Trophoblast cell (in vitro differentiated cells and primary cell): ENCODE measurements around the gene RTN4RL2.

Source experiments
- DNase-seq, 2 donors: peaks; one replicate each; pipeline ENCODE4 v3.0.0-alpha.2; 2016
- H2AFZ ChIP-seq: 2 replicates; pipeline ENCODE4 v1.6.1; 2013; ENCODE audit warnings: low read length, moderate library complexity, mild to moderate bottlenecking; ENCODE audit not compliant: insufficient read depth, poor library complexity
- H2AK5ac ChIP-seq: 2 replicates; pipeline ENCODE4 v1.6.1; 2013; ENCODE audit warnings: mild to moderate bottlenecking, low read length
- H2BK120ac ChIP-seq: 2 replicates; pipeline ENCODE4 v1.6.1; 2013; ENCODE audit warnings: low read length, mild to moderate bottlenecking, moderate library complexity; ENCODE audit not compliant: insufficient read depth, poor library complexity
- H2BK12ac ChIP-seq: 2 replicates; pipeline ENCODE4 v1.6.1; 2013; ENCODE audit warnings: mild to moderate bottlenecking, low read length, moderate library complexity
- H2BK5ac ChIP-seq: 2 replicates; pipeline ENCODE4 v1.6.1; 2013; ENCODE audit warnings: low read length, low read depth, moderate library complexity, mild to moderate bottlenecking; ENCODE audit not compliant: poor library complexity
- H3K14ac ChIP-seq: 2 replicates; pipeline ENCODE4 v1.6.1; 2013; ENCODE audit warnings: mild to moderate bottlenecking, low read length
- H3K18ac ChIP-seq: 2 replicates; pipeline ENCODE4 v1.6.1; 2013; ENCODE audit warnings: mild to moderate bottlenecking, low read length
- H3K23ac ChIP-seq: 2 replicates; pipeline ENCODE4 v1.6.1; 2013; ENCODE audit warnings: low read length
- H3K27ac ChIP-seq: 2 replicates; pipeline ENCODE4 v1.5.1; 2013; ENCODE audit warnings: low read depth, mild to moderate bottlenecking, inconsistent platforms, low read length, moderate library complexity
- H3K27me3 ChIP-seq: 2 replicates; pipeline ENCODE4 v1.6.1; 2013; ENCODE audit warnings: inconsistent platforms, mild to moderate bottlenecking, low read length, moderate library complexity; ENCODE audit not compliant: insufficient read depth
- H3K36me3 ChIP-seq, 2 experiments: 1 replicate in 1 of 2; 2 replicates in 1 of 2; pipeline ENCODE4 v1.6.1; 2013; ENCODE audit warnings: low read length in 2 of 2, mild to moderate bottlenecking in 2 of 2, moderate library complexity in 1 of 2; ENCODE audit not compliant: insufficient read depth in 2 of 2, control insufficient read depth in 1 of 2
- H3K4ac ChIP-seq: 2 replicates; pipeline ENCODE4 v1.6.1; 2013; ENCODE audit warnings: low read depth, mild to moderate bottlenecking, low read length, moderate library complexity
- H3K4me1 ChIP-seq, 2 experiments: 1 replicate in 1 of 2; 2 replicates in 1 of 2; pipeline ENCODE4 v1.6.1; 2013; ENCODE audit warnings: low read length in 2 of 2, mild to moderate bottlenecking in 2 of 2, moderate library complexity in 1 of 2; ENCODE audit not compliant: insufficient read depth in 2 of 2, control insufficient read depth in 1 of 2
- H3K4me2 ChIP-seq: 2 replicates; pipeline ENCODE4 v1.6.1; 2013; ENCODE audit warnings: inconsistent platforms, mild to moderate bottlenecking, low read length, moderate library complexity
- H3K4me3 ChIP-seq: 2 replicates; pipeline ENCODE4 v1.5.1; 2013; ENCODE audit warnings: mild to moderate bottlenecking, low read depth, low read length, inconsistent platforms
- H3K79me1 ChIP-seq: one replicate; pipeline ENCODE4 v1.6.1; 2013; ENCODE audit warnings: low read length
- H3K79me2 ChIP-seq: 2 replicates; pipeline ENCODE4 v1.6.1; 2013; ENCODE audit warnings: low read length, mild to moderate bottlenecking; ENCODE audit not compliant: control insufficient read depth, insufficient read depth, poor library complexity
- H3K9ac ChIP-seq: 2 replicates; pipeline ENCODE4 v1.6.1; 2013; ENCODE audit warnings: mild to moderate bottlenecking, low read length
- H3K9me3 ChIP-seq: 2 replicates; pipeline ENCODE4 v1.6.1; 2013; ENCODE audit warnings: low read depth, mild to moderate bottlenecking, control low read depth, inconsistent platforms, low read length; ENCODE audit not compliant: insufficient read depth
- H4K12ac ChIP-seq: 2 replicates; pipeline ENCODE4 v1.6.1; 2013; ENCODE audit warnings: low read depth, mild to moderate bottlenecking, low read length, moderate library complexity
- H4K8ac ChIP-seq: 2 replicates; pipeline ENCODE4 v1.6.1; 2013; ENCODE audit warnings: low read depth, mild to moderate bottlenecking, low read length, moderate library complexity
- H4K91ac ChIP-seq: one replicate; pipeline ENCODE4 v1.6.1; 2013; ENCODE audit warnings: low read depth, mild to moderate bottlenecking, low read length, moderate library complexity
- WGBS: extraction: QIAGEN DNeasy Blood & Tissue Kit; methylation state at CpG from one replicate; pipeline ENCODE4 v1.1.7; 2013; ENCODE audit warnings: missing lambda C conversion rate; ENCODE audit not compliant: insufficient read length, insufficient coverage; ENCODE audit errors: extremely low coverage; 5-methylcytosine and 5-hydroxymethylcytosine counted together

The RTN4RL2 gene

GRCh38 chr11:57490456-57491248 lies 30.3 kb downstream of the RTN4RL2 start:
- H4K12ac ChIP-seq: no peak overlapping the region
- H4K8ac ChIP-seq: no peak overlapping the region
- H2BK5ac ChIP-seq: no peak overlapping the region
- no peak overlapping the region for H3K18ac ChIP-seq
- H3K14ac ChIP-seq: no peak overlapping the region
- no peak overlapping the region for H3K4me3 ChIP-seq
- H3K79me2 ChIP-seq: no peaks in the 10 kb centered on the region
- H3K36me3 ChIP-seq: no peaks in the 10 kb centered on the region
- H3K27me3 ChIP-seq: no peaks in the 10 kb centered on the region
- no peak overlapping the region for H3K27ac ChIP-seq
- no peak overlapping the region for H2BK12ac ChIP-seq
- no peak for DNase-seq
- no CpG with 5 or more reads among the region's 9 CpGs for WGBS
- no peaks in the 10 kb centered on the region for H3K9me3 ChIP-seq
- H3K4me2 ChIP-seq: no peak overlapping the region
- H2AFZ ChIP-seq: no peak overlapping the region
- no peak overlapping the region for H2AK5ac ChIP-seq
- no peaks in the 10 kb centered on the region for H3K4me1 ChIP-seq
- H3K9ac ChIP-seq: no peak overlapping the region
- no peak overlapping the region for H2BK120ac ChIP-seq
- H3K4ac ChIP-seq: no peak overlapping the region
- no peaks in the 10 kb centered on the region for H3K79me1 ChIP-seq
- H3K23ac ChIP-seq: no peak overlapping the region
- H4K91ac ChIP-seq: no peak overlapping the region

GRCh38 chr11:57491371-57492061 lies 31.2 kb downstream of the RTN4RL2 start:
- H3K27ac ChIP-seq: no peak overlapping the region
- H3K4ac ChIP-seq: no peak overlapping the region
- no peak overlapping the region for H3K14ac ChIP-seq
- no peak overlapping the region for H2BK5ac ChIP-seq
- H2BK120ac ChIP-seq: no peak overlapping the region
- H3K79me2 ChIP-seq: no peaks in the 10 kb centered on the region
- no peak overlapping the region for H2AFZ ChIP-seq
- DNase-seq: no peak
- H4K12ac ChIP-seq: no peak overlapping the region
- no peaks in the 10 kb centered on the region for H3K9me3 ChIP-seq
- no peaks in the 10 kb centered on the region for H3K79me1 ChIP-seq
- H4K91ac ChIP-seq: no peak overlapping the region
- no peaks in the 10 kb centered on the region for H3K4me1 ChIP-seq
- H3K36me3 ChIP-seq: no peaks in the 10 kb centered on the region
- H4K8ac ChIP-seq: no peak overlapping the region
- no peak overlapping the region for H2BK12ac ChIP-seq
- H3K23ac ChIP-seq: no peak overlapping the region
- H3K9ac ChIP-seq: no peak overlapping the region
- H3K4me2 ChIP-seq: no peak overlapping the region
- H3K27me3 ChIP-seq: no peaks in the 10 kb centered on the region
- WGBS: no CpG with 5 or more reads among the region's 11 CpGs
- H2AK5ac ChIP-seq: no peak overlapping the region
- H3K18ac ChIP-seq: no peak overlapping the region
- H3K4me3 ChIP-seq: no peak overlapping the region

GRCh38 chr11:57493507-57494503 lies 33.5 kb downstream of the RTN4RL2 start:
- H3K4me2 ChIP-seq: no peak overlapping the region
- H3K79me2 ChIP-seq: no peaks in the 10 kb centered on the region
- no peak overlapping the region for H4K12ac ChIP-seq
- no peak overlapping the region for H2AK5ac ChIP-seq
- H2BK12ac ChIP-seq: no peak overlapping the region
- H3K18ac ChIP-seq: no peak overlapping the region
- H3K4me1 ChIP-seq: peaks cover 0 to 9% of the 10 kb centered on the region in 2 experiments
- peak overlapping the region; percentile 4 for H2AFZ ChIP-seq
- H3K14ac ChIP-seq: no peak overlapping the region
- H2BK5ac ChIP-seq: no peak overlapping the region
- no peak overlapping the region for H3K27ac ChIP-seq
- WGBS: no CpG with 5 or more reads among the region's 15 CpGs
- H3K27me3 ChIP-seq: no peaks in the 10 kb centered on the region
- peak overlapping the region; percentile 59 for H4K91ac ChIP-seq
- no peak overlapping the region for H3K4me3 ChIP-seq
- peak overlapping the region; percentile 1 for H2BK120ac ChIP-seq
- H3K79me1 ChIP-seq: no peaks in the 10 kb centered on the region
- no peak overlapping the region for H3K23ac ChIP-seq
- no peak overlapping the region for H3K4ac ChIP-seq
- DNase-seq: peak; percentile 79 to 91
- H3K9me3 ChIP-seq: no peaks in the 10 kb centered on the region
- no peaks in the 10 kb centered on the region for H3K36me3 ChIP-seq
- peak overlapping the region; percentile 12 for H4K8ac ChIP-seq
- H3K9ac ChIP-seq: no peak overlapping the region

GRCh38 chr11:57496109-57496820 lies 35.9 kb downstream of the RTN4RL2 start:
- no peak overlapping the region for H4K91ac ChIP-seq
- no peak overlapping the region for H3K23ac ChIP-seq
- no peak overlapping the region for H3K18ac ChIP-seq
- no peak overlapping the region for H2AK5ac ChIP-seq
- H2BK120ac ChIP-seq: no peak overlapping the region
- H3K79me1 ChIP-seq: peaks cover 3% of the 10 kb centered on the region
- H2BK5ac ChIP-seq: no peak overlapping the region
- H2BK12ac ChIP-seq: no peak overlapping the region
- no peak overlapping the region for H3K4ac ChIP-seq
- H3K9me3 ChIP-seq: peaks cover 2% of the 10 kb centered on the region
- H2AFZ ChIP-seq: no peak overlapping the region
- no peak overlapping the region for H3K14ac ChIP-seq
- no peaks in the 10 kb centered on the region for H3K79me2 ChIP-seq
- WGBS: no CpG with 5 or more reads among the region's 9 CpGs
- H4K8ac ChIP-seq: no peak overlapping the region
- no peaks in the 10 kb centered on the region for H3K27me3 ChIP-seq
- no peak overlapping the region for H3K9ac ChIP-seq
- H4K12ac ChIP-seq: no peak overlapping the region
- H3K4me1 ChIP-seq: peaks cover 3 to 14% of the 10 kb centered on the region in 2 experiments
- no peak for DNase-seq
- no peak overlapping the region for H3K4me2 ChIP-seq
- no peaks in the 10 kb centered on the region for H3K36me3 ChIP-seq
- no peak overlapping the region for H3K27ac ChIP-seq
- H3K4me3 ChIP-seq: no peak overlapping the region
